ENCODE data around the gene LAMTOR2. TPM values are rescaled to one million over a fixed set of nuclear protein-coding genes. Genes with fewer than 3 reads are reported as not detected.
"Not testable (repeated sequence)": the region's sequence is repeated elsewhere in the genome, so short reads cannot be mapped to it uniquely, and the experiment has no call there.

LAMTOR2 gene
- total RNA-seq, 4 donors from 2014 or later, result 14.7 to 76.8 (median 41.1) TPM

DNA sequence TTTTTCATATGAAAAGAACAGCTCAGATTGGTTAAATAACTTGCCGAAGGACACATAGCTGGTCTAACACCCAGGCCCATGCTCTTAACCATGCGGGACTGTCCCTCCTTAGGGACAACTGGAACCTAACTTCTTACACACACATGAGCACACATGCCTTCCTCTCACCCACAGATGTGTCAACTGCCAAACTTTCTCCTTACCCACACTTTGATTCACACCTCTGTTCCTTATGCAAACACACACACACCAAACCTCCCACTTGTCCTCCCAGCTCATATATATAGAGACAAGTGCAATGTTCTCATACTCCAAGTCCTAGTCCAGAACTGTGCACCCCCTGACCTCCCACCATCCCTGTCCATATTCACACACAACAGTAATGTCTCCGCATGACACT, 10.6 kb downstream of the LAMTOR2 start:
- WGBS, 2 donors, result 91 to 94% methylated on average over 3 of the region's 3 CpGs
- H3K36me3 ChIP-seq, result peaks cover 0 to 4% of the 10 kb centered on the region in 2 donors
- no peaks in the 10 kb centered on the region for H3K27me3 ChIP-seq
- no peak overlapping the region for H3K4me3 ChIP-seq (replicated peaks in 1 of 3)
- TF ChIP-seq, protein P1, sequence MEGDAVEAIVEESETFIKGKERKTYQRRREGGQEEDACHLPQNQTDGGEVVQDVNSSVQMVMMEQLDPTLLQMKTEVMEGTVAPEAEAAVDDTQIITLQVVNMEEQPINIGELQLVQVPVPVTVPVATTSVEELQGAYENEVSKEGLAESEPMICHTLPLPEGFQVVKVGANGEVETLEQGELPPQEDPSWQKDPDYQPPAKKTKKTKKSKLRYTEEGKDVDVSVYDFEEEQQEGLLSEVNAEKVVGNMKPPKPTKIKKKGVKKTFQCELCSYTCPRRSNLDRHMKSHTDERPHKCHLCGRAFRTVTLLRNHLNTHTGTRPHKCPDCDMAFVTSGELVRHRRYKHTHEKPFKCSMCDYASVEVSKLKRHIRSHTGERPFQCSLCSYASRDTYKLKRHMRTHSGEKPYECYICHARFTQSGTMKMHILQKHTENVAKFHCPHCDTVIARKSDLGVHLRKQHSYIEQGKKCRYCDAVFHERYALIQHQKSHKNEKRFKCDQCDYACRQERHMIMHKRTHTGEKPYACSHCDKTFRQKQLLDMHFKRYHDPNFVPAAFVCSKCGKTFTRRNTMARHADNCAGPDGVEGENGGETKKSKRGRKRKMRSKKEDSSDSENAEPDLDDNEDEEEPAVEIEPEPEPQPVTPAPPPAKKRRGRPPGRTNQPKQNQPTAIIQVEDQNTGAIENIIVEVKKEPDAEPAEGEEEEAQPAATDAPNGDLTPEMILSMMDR (IDR thresholded peaks at IDR 0.05), result no peak
- no peak for TF ChIP-seq POLR2A (IDR thresholded peaks at IDR 0.05)
- peaks cover 7 to 9% of the 10 kb centered on the region in 2 donors for H3K4me1 ChIP-seq
- intact Hi-C loops (cut with DNase I), result no loop called here
- H3K27ac ChIP-seq, result no peak overlapping the region
- no peaks in the 10 kb centered on the region for H3K9me3 ChIP-seq
- DNase-seq, result no peak

DNA sequence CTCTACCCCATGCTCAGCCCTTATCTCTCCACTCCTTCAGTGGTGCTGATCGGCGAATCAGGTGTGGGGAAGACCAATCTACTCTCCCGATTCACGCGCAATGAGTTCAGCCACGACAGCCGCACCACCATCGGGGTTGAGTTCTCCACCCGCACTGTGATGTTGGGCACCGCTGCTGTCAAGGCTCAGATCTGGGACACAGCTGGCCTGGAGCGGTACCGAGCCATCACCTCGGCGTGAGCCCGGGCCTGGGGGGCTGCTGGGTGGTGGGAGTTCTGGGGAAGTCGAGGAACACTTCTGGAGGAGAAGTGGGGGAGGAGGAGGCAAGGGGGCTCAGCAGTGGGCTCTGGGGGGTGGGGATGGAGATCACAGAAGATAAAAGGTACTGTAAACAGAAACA, 11.3 kb downstream of the LAMTOR2 start:
- Histone ChIP-seq H3K4me1 (peaks cover 7 to 9% of the 10 kb centered on the region in 2 donors), H3K9me3 (no peaks in the 10 kb centered on the region), H3K27me3 (no peaks in the 10 kb centered on the region), H3K36me3 (peaks cover 0 to 4% of the 10 kb centered on the region in 2 donors), H3K4me3 (replicated peaks in 1 of 3) (no peak overlapping the region), H3K27ac (no peak overlapping the region)
- intact Hi-C loops (cut with DNase I), result no loop called here
- DNase-seq, result no peak
- TF ChIP-seq, protein P1 (IDR thresholded peaks at IDR 0.05), result no peak
- no peak for TF ChIP-seq POLR2A (IDR thresholded peaks at IDR 0.05)
- whole genome bisulfite sequencing, 2 donors, result 75 to 82% methylated on average over 16 of the region's 16 CpGs

DNA sequence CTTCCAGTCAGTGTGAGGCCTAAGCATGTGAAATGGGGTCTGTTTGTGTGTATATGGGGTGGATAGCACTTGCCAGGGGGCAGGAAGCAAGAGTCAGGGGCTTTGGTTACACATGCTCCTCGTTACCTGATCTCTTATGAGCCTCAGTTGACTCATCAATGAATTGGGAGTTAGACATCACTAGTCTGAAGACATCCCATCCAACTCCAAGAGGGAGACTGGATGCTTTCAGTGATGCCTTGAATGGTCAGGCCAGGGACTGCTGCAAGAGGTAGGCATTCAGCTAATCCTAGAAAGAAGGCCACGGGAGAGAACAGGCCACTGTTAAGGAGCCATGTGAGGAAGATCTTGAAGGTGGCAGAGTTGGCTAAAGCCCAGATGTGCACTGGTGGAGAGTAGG, 12.7 kb downstream of the LAMTOR2 start:
- no peak for DNase-seq
- TF ChIP-seq, protein P1 (IDR thresholded peaks at IDR 0.05), result no peak
- TF ChIP-seq POLR2A (IDR thresholded peaks at IDR 0.05), result no peak
- intact Hi-C loops (cut with DNase I), result no loop called here
- WGBS, 2 donors, result 72 to 76% methylated on average over 2 of the region's 2 CpGs
- Histone ChIP-seq H3K27me3 (no peaks in the 10 kb centered on the region), H3K4me3 (replicated peaks in 1 of 3) (no peak overlapping the region), H3K36me3 (peaks cover 0 to 4% of the 10 kb centered on the region in 2 donors), H3K27ac (no peak overlapping the region), H3K9me3 (no peaks in the 10 kb centered on the region), H3K4me1 (peaks cover under 1 to 2% of the 10 kb centered on the region in 2 donors)

DNA sequence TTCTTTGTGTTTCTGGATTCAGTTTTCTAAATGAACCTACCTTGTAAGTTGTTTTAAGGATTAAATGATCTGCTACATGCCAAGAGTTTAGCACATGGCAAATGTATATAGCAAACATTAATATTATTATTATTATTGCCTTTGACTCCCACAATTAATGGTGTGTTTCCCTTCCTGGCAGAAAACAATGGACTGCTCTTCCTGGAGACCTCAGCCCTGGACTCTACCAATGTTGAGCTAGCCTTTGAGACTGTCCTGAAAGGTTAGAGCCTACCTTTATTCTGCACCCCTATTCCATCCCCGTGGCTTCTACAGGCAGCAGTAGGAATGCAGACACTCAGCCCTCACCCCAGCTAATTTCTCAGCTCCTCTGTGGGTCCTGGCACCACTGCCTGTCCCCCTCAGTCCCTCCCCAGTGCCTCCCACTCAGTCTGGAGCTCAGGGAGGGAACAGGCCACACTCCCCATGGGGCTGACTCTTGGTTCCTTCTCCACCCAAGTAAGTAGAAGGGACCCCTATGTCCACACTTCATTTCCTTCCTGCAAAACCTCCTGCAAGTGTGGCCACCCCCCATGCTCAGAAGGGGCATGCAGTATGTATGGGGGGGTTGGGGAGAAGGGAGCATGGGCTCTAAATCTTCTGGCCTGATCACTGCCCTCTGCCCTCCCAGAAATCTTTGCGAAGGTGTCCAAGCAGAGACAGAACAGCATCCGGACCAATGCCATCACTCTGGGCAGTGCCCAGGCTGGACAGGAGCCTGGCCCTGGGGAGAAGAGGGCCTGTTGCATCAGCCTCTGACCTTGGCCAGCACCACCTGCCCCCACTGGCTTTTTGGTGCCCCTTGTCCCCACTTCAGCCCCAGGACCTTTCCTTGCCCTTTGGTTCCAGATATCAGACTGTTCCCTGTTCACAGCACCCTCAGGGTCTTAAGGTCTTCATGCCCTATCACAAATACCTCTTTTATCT, 15.2 kb downstream of the LAMTOR2 start:
- intact Hi-C loops (cut with DNase I), result no loop called here
- Histone ChIP-seq H3K9me3 (no peaks in the 10 kb centered on the region), H3K4me1 (no peaks in the 10 kb centered on the region), H3K4me3 (replicated peaks in 1 of 3) (no peak overlapping the region), H3K27me3 (no peaks in the 10 kb centered on the region), H3K36me3 (peaks cover 0 to 4% of the 10 kb centered on the region in 2 donors), H3K27ac (no peak overlapping the region)
- DNase-seq, result no peak
- no peak for TF ChIP-seq POLR2A (IDR thresholded peaks at IDR 0.05)
- TF ChIP-seq, protein P1 (IDR thresholded peaks at IDR 0.05), result no peak
- 80 to 81% methylated on average over 1 to 3 of the region's 3 CpGs for WGBS, 2 donors

DNA sequence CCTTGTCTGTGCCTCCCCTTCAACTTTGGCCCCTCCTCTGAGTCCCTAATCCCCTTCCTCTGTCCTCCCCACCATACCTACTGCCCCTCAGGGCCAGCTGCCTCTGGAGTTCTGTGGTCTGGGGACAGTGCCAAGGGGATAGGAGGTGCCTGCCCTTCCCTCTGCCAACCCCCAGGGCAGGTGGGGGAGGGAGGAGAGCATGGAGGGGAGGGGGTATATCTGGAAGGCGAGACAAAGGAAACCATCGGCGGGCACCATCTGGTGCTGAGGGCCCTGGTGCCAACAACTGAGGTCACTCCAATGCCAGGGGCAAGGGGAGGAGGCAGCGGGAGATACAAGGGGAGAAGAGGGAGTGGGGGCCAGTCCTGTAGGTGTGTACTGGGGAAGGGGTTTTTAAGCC, 16.0 kb downstream of the LAMTOR2 start:
- DNase-seq, result no peak
- Histone ChIP-seq H3K9me3 (no peaks in the 10 kb centered on the region), H3K4me1 (peaks cover 0 to 3% of the 10 kb centered on the region in 2 donors), H3K4me3 (replicated peaks in 1 of 3) (no peak overlapping the region), H3K36me3 (peaks cover 0 to 4% of the 10 kb centered on the region in 2 donors), H3K27me3 (no peaks in the 10 kb centered on the region), H3K27ac (no peak overlapping the region)
- no peak for TF ChIP-seq POLR2A (IDR thresholded peaks at IDR 0.05)
- TF ChIP-seq, protein P1 (IDR thresholded peaks at IDR 0.05), result no peak
- 76% methylated on average over 4 of the region's 4 CpGs for WGBS, 2 donors
- intact Hi-C loops (cut with DNase I), result no loop called here

DNA sequence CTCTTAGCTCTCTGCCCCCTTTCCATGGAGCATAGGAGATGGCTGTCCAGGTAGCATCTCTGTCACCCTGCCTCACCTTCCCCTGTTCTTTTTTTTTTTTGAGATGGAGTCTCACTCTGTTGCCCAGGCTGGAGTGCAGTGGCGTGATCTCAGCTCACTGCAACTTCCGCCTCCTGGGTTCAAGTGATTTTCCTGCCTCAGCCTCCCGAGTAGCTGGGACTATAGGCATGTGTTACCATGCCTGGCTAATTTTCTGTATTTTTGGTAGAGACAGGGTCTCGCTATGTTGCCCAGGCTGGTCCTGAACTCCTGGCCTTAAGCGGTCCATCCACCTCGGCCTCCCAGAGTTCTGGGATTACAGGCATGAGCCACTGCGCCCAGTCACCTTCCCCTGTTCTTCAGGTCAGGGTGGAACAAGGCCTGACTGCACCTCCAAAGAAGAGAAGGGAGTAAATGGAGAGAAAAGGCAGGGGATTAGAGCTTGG, 16.8 kb downstream of the LAMTOR2 start:
- 86 to 92% methylated on average over 7 of the region's 7 CpGs for WGBS, 2 donors
- not testable (repeated sequence) for H3K36me3 ChIP-seq

More for the DNA sequence above, 16.8 kb downstream of the LAMTOR2 start:
- intact Hi-C loops (cut with DNase I); H3K27me3 ChIP-seq; H3K4me3 ChIP-seq (replicated peaks in 1 of 3); H3K27ac ChIP-seq; DNase-seq; H3K9me3 ChIP-seq: not testable (repeated sequence)
- peaks cover 0 to 11% of the 10 kb centered on the region in 2 donors for H3K4me1 ChIP-seq

Data from thyroid gland (tissue), 4 donors.